ENCODE data around the gene ACP7.
"Not testable (repeated sequence)": the region's sequence is repeated elsewhere in the genome, so short reads cannot be mapped to it uniquely, and the experiment has no call there.

ACP7 gene

GRCh38 chr19:39106194-39106593 lies 22.0 kb downstream of the ACP7 start:
- no peak for FAIRE-seq
- DNase-seq (ENCODE audit: low spot score), result no peak

- no peak for DNase-seq (ENCODE audit: low spot score)
- no peak for FAIRE-seq
Observed at GRCh38 chr19:39109641-39110040, 25.5 kb downstream of the ACP7 start.

- DNase-seq (ENCODE audit: low spot score) (peak; percentile 77), FAIRE-seq (no peak)
Observed at GRCh38 chr19:39110263-39110967, 26.2 kb downstream of the ACP7 start.

- no peak for DNase-seq (ENCODE audit: low spot score)
- no peak for FAIRE-seq
Observed at GRCh38 chr19:39111593-39112199, 27.5 kb downstream of the ACP7 start.

GRCh38 chr19:39112338-39112890 lies 28.2 kb downstream of the ACP7 start:
- no peak for FAIRE-seq
- peak; percentile 66 for DNase-seq (ENCODE audit: low spot score)

- no peak for DNase-seq (ENCODE audit: low spot score)
- no peak for FAIRE-seq
Observed at GRCh38 chr19:39113199-39113598, 29.0 kb downstream of the ACP7 start.

- DNase-seq (ENCODE audit: low spot score) (no peak), FAIRE-seq (no peak)
Observed at GRCh38 chr19:39115105-39115847, 31.1 kb downstream of the ACP7 start.

- not testable (repeated sequence) for FAIRE-seq; DNase-seq (ENCODE audit: low spot score)
Observed at GRCh38 chr19:39117023-39117422, 32.9 kb downstream of the ACP7 start.

GRCh38 chr19:39119830-39120229 lies 35.7 kb downstream of the ACP7 start:
- DNase-seq (ENCODE audit: low spot score), result no peak
- no peak for FAIRE-seq

GRCh38 chr19:39122934-39123731 lies 39.0 kb downstream of the ACP7 start:
- DNase-seq (ENCODE audit: low spot score) (no peak), FAIRE-seq (no peak)

GRCh38 chr19:39124136-39124764 lies 40.1 kb downstream of the ACP7 start:
- DNase-seq (ENCODE audit: low spot score) (no peak), FAIRE-seq (no peak)

GRCh38 chr19:39125199-39125553 lies 41.0 kb downstream of the ACP7 start:
- DNase-seq (ENCODE audit: low spot score) (no peak), FAIRE-seq (no peak)

GRCh38 chr19:39125554-39126311 lies 41.6 kb downstream of the ACP7 start, which contains the start of gene PAK4:
TSS of gene PAK4 (plus strand) at chr19:39125786. CDS start at chr19:39169554, 43,768 bp downstream.
- FAIRE-seq (peak; percentile 55), DNase-seq (ENCODE audit: low spot score) (peak; percentile 100)

GRCh38 chr19:39126312-39127187 lies 42.4 kb downstream of the ACP7 start:
- peak; percentile 52 for DNase-seq (ENCODE audit: low spot score)
- no peak for FAIRE-seq

GRCh38 chr19:39127812-39128515 lies 43.8 kb downstream of the ACP7 start:
- FAIRE-seq (no peak), DNase-seq (ENCODE audit: low spot score) (no peak)

- no peak for DNase-seq (ENCODE audit: low spot score)
- FAIRE-seq, result no peak
Observed at GRCh38 chr19:39128516-39129079, 44.4 kb downstream of the ACP7 start.

GRCh38 chr19:39129116-39129515 lies 44.9 kb downstream of the ACP7 start:
- FAIRE-seq, result no peak
- DNase-seq (ENCODE audit: low spot score), result no peak

Data from urothelium cell line (cell line).